ENCODE data around the gene SAFB. TPM values are rescaled to one million over a fixed set of nuclear protein-coding genes. Genes with fewer than 3 reads are reported as not detected.

Gene SAFB
- 48.3 TPM for polyA plus RNA-seq (2012; ENCODE audit: missing spikeins)

GRCh38 chr19:5622465-5623396 lies at the start of gene SAFB, which contains the start of gene SAFB2:
Gene SAFB, plus strand, starts transcription at chr19:5623083. Its CDS starts 123 bp downstream, at chr19:5623206.
Gene SAFB2, minus strand, starts transcription at chr19:5622776. Its CDS starts 61 bp downstream, at chr19:5622715.
- FAIRE-seq (peak; percentile 100), DNase-seq (ENCODE audit: insufficient read length) (peak; percentile 91)
- TF ChIP-seq POLR2AphosphoS5 (IDR thresholded peaks at IDR 0.05; ENCODE audit: low read depth, low read length) = peak; percentile 93
- TF ChIP-seq POLR2A (IDR thresholded peaks at IDR 0.05; ENCODE audit: low read depth, low read length) = peak; percentile 98
- peak; percentile 83 for TF ChIP-seq TAF1 (IDR thresholded peaks at IDR 0.05; ENCODE audit: borderline replicate concordance, low read depth, low read length)

DNA sequence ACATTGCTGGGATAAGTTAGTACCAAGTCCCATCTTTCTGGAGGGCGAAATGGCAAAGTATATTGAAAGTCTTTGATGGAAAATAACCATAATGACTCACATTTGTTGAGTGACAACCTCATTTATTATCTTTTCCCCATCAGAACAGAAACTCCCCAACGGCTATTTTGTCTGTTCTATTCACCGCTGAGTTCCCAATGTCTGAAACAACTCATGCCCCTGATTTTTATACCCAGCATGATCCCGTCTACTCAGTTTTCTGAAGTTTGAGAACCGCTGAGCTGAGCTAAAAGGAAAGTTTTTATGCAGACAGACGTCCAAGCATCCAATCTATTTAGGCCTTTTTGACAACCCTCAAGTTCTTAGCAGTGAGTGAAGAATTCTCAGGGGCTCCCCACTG lies 47.3 kb upstream of the SAFB start:
- FAIRE-seq = no peak
- TF ChIP-seq POLR2A (IDR thresholded peaks at IDR 0.05; ENCODE audit: low read depth, low read length) = no peak
- TF ChIP-seq TAF1 (IDR thresholded peaks at IDR 0.05; ENCODE audit: borderline replicate concordance, low read depth, low read length) = no peak
- no peak for TF ChIP-seq POLR2AphosphoS5 (IDR thresholded peaks at IDR 0.05; ENCODE audit: low read depth, low read length)
- no peak for DNase-seq (ENCODE audit: insufficient read length)

DNA sequence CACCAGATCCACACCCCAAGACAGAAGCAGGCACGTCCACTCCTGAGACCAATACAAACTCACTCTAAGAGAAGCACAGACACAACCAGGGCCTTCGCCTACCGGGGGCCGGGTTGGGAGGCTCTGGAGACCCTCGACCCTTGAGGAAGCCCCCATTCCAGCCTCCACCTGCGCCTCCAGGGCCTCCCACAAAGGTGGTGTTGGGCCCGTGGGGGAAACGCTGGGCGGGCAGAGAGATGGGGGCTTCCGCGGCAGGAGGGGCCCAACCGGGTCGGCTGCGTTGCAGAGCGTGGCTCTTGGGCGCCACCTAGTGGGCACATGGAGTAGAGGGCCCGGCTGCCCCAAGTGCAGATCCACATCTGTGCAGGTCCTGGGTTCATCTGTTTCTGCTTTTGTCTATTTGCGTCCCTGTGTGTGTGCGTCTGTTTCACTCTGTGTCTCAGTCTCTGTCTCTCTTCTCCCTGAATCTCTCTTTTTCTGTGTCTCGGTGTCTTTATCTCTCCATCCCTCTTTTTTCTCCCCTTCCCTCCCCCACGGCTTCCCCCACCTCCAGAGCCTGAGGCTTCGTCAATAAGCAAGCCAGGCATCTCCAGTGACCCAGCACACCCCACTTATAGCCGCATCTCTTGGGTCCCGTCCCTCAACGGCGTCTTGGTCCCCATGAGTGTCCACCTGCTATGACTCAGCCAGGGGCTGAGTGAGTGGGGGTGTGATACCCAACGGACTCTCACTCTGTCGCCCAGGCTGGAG lies 44.6 kb upstream of the SAFB start:
- no peak for TF ChIP-seq POLR2AphosphoS5 (IDR thresholded peaks at IDR 0.05; ENCODE audit: low read depth, low read length)
- peak; percentile 5 for FAIRE-seq
- DNase-seq (ENCODE audit: insufficient read length) = peak; percentile 84

GRCh38 chr19:5579286-5579685 lies 43.6 kb upstream of the SAFB start:
- no peak for FAIRE-seq

DNA sequence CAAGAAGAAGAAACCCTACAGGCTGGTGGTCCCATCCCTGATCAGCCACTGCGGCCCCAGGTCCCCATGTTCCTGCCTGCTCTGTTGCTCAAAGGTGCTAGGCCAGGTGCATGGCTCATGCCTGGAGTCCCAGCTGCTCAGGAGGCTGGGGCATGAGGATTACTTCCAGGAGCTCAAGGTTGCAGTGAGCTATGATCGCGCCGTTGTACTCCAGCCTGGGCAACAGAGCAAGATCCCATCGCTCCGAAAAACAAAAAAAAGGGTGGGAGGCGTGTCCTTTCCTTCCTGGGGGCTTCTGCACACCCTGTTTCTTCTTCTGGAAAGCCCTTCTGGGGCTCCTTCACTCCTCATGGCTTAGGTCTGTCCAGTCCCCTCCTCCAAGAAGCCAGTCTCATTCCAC lies 43.2 kb upstream of the SAFB start:
- TF ChIP-seq POLR2AphosphoS5 (IDR thresholded peaks at IDR 0.05; ENCODE audit: low read depth, low read length) = no peak
- no peak for TF ChIP-seq POLR2A (IDR thresholded peaks at IDR 0.05; ENCODE audit: low read depth, low read length)
- TF ChIP-seq TAF1 (IDR thresholded peaks at IDR 0.05; ENCODE audit: borderline replicate concordance, low read depth, low read length) = no peak
- no peak for DNase-seq (ENCODE audit: insufficient read length)
- no peak for FAIRE-seq

More at GRCh38 chr19:5579286-5579685, 43.6 kb upstream of the SAFB start:
- no peak for TF ChIP-seq TAF1 (IDR thresholded peaks at IDR 0.05; ENCODE audit: borderline replicate concordance, low read depth, low read length)
- no peak for DNase-seq (ENCODE audit: insufficient read length)

DNA sequence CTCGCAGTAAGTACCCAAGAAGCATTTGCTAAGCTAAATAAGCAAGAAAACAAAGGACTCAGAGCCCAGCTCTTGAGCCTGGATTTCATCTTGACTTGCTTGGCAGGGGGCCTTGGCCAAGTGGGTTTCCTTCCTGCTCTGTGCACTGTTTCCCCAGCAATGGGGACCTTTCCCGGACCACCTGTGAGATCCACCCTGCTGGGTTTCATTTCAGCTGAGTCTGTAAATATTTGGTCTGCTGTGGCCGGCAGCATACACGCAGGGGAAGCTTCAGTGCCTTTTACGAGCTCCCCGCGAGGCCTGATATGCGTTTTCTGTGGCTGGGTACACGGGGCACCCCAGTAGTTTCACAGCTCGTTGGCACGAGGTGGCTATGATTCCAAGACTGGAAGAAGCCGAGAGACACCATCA lies 42.7 kb upstream of the SAFB start:
- DNase-seq (ENCODE audit: insufficient read length) (no peak), FAIRE-seq (no peak)
- TF ChIP-seq POLR2AphosphoS5 (IDR thresholded peaks at IDR 0.05; ENCODE audit: low read depth, low read length) (no peak), POLR2A (IDR thresholded peaks at IDR 0.05; ENCODE audit: low read depth, low read length) (no peak), TAF1 (IDR thresholded peaks at IDR 0.05; ENCODE audit: borderline replicate concordance, low read depth, low read length) (no peak)

GRCh38 chr19:5585461-5586299 lies 37.2 kb upstream of the SAFB start:
- TF ChIP-seq POLR2A (IDR thresholded peaks at IDR 0.05; ENCODE audit: low read depth, low read length) (peak; percentile 13; the same call in 1 of the 2 replicates), POLR2AphosphoS5 (IDR thresholded peaks at IDR 0.05; ENCODE audit: low read depth, low read length) (no peak), TAF1 (IDR thresholded peaks at IDR 0.05; ENCODE audit: borderline replicate concordance, low read depth, low read length) (no peak)
- DNase-seq (ENCODE audit: insufficient read length) = no peak
- no peak for FAIRE-seq

DNA sequence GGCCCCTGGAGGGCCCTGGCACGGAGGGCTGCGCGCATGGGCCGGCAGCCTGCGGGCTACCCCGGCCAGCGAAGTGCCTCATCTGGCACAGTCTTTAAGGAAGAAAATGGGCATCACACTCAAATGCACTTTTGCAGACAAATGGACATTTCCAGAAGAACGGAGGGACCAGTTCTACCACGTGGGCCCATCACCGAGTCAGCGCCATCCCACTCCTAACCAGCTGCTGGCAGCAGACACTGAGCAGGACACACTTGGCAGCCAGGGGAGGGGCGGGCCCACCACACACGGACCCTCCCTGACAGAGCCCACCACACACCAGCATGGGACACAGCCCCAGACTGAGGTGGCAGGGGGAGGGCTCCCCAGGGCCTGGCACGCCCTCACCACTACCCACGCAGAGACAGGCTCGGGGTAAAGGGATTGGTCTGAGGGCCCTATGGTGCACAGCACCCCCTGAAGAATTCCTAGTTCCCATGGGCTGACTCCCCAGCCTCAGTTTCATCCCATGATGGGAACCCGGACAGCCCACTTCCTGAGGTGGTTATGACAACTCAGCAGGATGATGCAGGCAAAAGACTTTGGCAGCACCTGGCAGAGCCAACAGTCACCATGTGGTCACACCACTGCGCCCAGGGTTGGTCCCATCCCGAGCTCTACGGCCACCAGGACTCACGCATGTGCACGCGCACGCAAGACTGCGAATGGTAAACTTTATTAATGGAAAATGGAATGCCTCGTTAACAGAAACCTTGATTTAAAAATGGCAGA lies 36.4 kb upstream of the SAFB start:
- TF ChIP-seq POLR2AphosphoS5 (IDR thresholded peaks at IDR 0.05; ENCODE audit: low read depth, low read length) (0 out of 2 replicates have a peak, but pooled peaks have one; percentile 58), POLR2A (IDR thresholded peaks at IDR 0.05; ENCODE audit: low read depth, low read length) (no peak; the same call in 1 of the 2 replicates)
- no peak for DNase-seq (ENCODE audit: insufficient read length)
- no peak for FAIRE-seq

GRCh38 chr19:5587071-5587455 lies 35.8 kb upstream of the SAFB start:
- TF ChIP-seq POLR2A (IDR thresholded peaks at IDR 0.05; ENCODE audit: low read depth, low read length) (no peak), POLR2AphosphoS5 (IDR thresholded peaks at IDR 0.05; ENCODE audit: low read depth, low read length) (no peak), TAF1 (IDR thresholded peaks at IDR 0.05; ENCODE audit: borderline replicate concordance, low read depth, low read length) (no peak)
- FAIRE-seq (no peak), DNase-seq (ENCODE audit: insufficient read length) (no peak)

DNA sequence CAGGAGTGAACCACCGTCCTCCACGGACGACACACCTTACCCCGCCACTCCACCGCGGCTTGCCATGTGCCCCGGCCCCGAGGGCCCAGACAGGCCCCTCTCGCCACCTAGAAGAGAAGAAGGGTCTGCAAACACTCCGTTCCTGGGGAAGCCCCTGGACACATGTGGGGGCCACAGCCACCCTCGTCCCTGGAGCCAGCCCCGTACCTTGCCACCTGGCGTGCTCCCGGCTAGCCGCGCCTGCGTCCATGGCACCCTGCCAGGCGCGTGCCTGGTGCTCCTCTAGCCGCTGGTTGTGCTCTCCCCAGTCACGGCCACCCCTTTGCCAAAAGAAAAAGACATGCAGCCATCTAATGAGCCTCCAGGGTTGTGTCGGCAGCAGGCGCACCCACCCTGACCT lies 35.2 kb upstream of the SAFB start:
- FAIRE-seq (no peak), DNase-seq (ENCODE audit: insufficient read length) (no peak)
- no peak for TF ChIP-seq POLR2AphosphoS5 (IDR thresholded peaks at IDR 0.05; ENCODE audit: low read depth, low read length)
- TF ChIP-seq POLR2A (IDR thresholded peaks at IDR 0.05; ENCODE audit: low read depth, low read length) = no peak
- TF ChIP-seq TAF1 (IDR thresholded peaks at IDR 0.05; ENCODE audit: borderline replicate concordance, low read depth, low read length) = no peak
